A673 (cell line): ENCODE data around the gene C4A. TPM values are rescaled to one million over a fixed set of nuclear protein-coding genes. Genes with fewer than 3 reads are reported as not detected.

ENCODE experiments used
- BruUV-seq: library from RNA; stranded (reverse); fragments of 400-500 nt; replicated peaks from 2 replicates; lab custom pipeline; 2021; lab: Mats Ljungman, UMichigan
- CTCF ChIA-PET: fragments of 300-600 bp; sonication (Branson Sonifier 250); formaldehyde crosslinking; loops from one replicate; lab custom pipeline; 2022; ENCODE audit warnings: antibody characterized with exemption; lab: Charles Lee
- POLR2A ChIA-PET: fragments of 300-600 bp; sonication (Branson Sonifier 250); formaldehyde crosslinking; loops from one replicate; lab custom pipeline; 2022; ENCODE audit warnings: antibody characterized with exemption; ENCODE audit not compliant: low non-redundant PET; lab: Charles Lee
- DNase-seq: peaks from one replicate; pipeline ENCODE4 v3.0.0-alpha.2; 2015; ENCODE audit warnings: low spot score
- H3K27ac ChIP-seq: fragments of 200-600 bp; sonication (generic); 2 replicates; pipeline ENCODE4 v1.5.1; 2016; ENCODE audit warnings: mixed run types, low read depth, mild to moderate bottlenecking, mixed read lengths, antibody characterized with exemption, low read length; ENCODE audit not compliant: poor library complexity, severe bottlenecking
- H3K27me3 ChIP-seq: fragments of 200-600 bp; sonication (generic); replicated peaks from 2 replicates; pipeline ENCODE4 v1.6.1; 2017; ENCODE audit warnings: mixed run types, low read depth, mild to moderate bottlenecking, mixed read lengths, antibody characterized with exemption, low read length; ENCODE audit not compliant: insufficient read depth, poor library complexity
- H3K36me3 ChIP-seq: fragments of 200-600 bp; sonication (generic); 2 replicates; pipeline ENCODE4 v1.6.1; 2016; ENCODE audit warnings: mixed run types, mild to moderate bottlenecking, mixed read lengths, antibody characterized with exemption, low read length; ENCODE audit not compliant: insufficient read depth, poor library complexity, severe bottlenecking
- H3K4me1 ChIP-seq: fragments of 200-600 bp; sonication (generic); 2 replicates; pipeline ENCODE4 v1.6.1; 2017; ENCODE audit warnings: mixed run types, mild to moderate bottlenecking, mixed read lengths, antibody characterized with exemption, low read length; ENCODE audit not compliant: insufficient read depth, poor library complexity, severe bottlenecking
- H3K4me3 ChIP-seq: fragments of 200-600 bp; sonication (generic); 2 replicates; pipeline ENCODE4 v1.5.1; 2016; ENCODE audit warnings: low read depth, mixed run types, mild to moderate bottlenecking, mixed read lengths, low read length; ENCODE audit not compliant: poor library complexity, severe bottlenecking
- H3K9me3 ChIP-seq: fragments of 200-600 bp; sonication (generic); 2 replicates; pipeline ENCODE4 v1.6.1; 2016; ENCODE audit warnings: mixed run types, low read depth, mild to moderate bottlenecking, mixed read lengths, antibody characterized with exemption, low read length; ENCODE audit not compliant: poor library complexity, severe bottlenecking
- EZH2 ChIP-seq: fragments of 200-600 bp; sonication (generic); IDR thresholded peaks from 2 replicates; pipeline ENCODE4 v1.6.1; 2017; ENCODE audit warnings: borderline replicate concordance, low read depth, mild to moderate bottlenecking, mixed read lengths, antibody characterized with exemption, low read length; ENCODE audit not compliant: poor library complexity, severe bottlenecking
- intact Hi-C: fragments of 100-400 bp; cut with micrococcal nuclease; formaldehyde crosslinking; loops from one replicate; pipeline ENCODE4 v1.10.0; 2022; ENCODE audit not compliant: unreplicated experiment
- total RNA-seq: library from RNA; stranded (reverse); gene quantifications from 2 replicates; pipeline ENCODE4 v1.2.3, GENCODE V29; 2021
- TF ChIP-seq, protein P1 (sequence below): fragments of 300-800, 200-600 bp; sonication (generic); conservative IDR thresholded peaks from 2 replicates; pipeline ENCODE4 v1.5.1; 2017; ENCODE audit warnings: low read depth, mild to moderate bottlenecking, antibody characterized with exemption, low read length, moderate library complexity, mixed read lengths

The C4A gene
- total RNA-seq, 1 experiment from 2014 or later, result 4.6 TPM

DNA sequence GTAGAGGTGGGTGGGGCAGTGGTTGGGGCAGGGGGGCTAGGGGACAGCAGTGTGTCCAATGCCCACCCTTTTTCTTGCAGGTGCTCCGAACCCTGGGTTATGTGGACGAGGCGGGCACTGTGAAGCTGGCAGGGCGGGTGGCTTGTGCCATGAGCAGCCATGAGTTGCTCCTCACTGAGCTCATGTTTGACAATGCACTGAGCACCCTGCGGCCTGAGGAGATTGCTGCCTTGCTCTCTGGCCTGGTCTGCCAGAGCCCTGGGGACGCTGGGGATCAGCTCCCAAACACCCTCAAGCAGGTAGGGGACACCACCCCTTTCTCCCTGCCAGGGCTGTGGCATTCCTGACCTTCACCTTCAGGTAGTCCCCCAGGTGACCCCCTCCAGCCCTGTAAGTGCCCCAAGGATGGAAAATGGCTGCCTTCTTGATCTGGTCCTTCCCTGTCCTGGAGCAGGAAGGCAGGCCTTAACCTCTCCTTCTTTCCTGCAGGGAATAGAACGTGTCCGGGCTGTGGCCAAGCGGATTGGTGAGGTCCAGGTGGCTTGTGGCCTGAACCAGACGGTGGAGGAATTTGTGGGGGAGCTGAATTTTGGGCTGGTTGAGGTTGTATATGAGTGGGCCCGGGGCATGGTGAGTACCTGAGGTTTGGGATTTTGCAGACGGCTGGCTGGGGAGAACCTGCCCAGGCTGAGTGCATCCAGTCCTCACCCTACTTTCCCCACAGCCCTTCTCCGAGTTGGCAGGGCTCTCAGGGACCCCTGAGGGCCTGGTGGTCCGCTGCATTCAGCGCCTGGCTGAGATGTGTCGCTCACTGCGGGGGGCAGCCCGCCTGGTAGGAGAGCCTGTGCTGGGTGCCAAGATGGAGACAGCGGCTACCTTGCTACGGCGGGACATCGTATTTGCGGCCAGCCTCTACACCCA lies 12.8 kb upstream of the C4A start:
- H3K4me1 ChIP-seq, result peaks cover 19% of the 10 kb centered on the region
- no peaks in the 10 kb centered on the region for H3K27me3 ChIP-seq
- ChIA-PET POLR2A (interaction anchor here (0.6 kb wide), 1 partner anchor 329 kb away, joined by 3 read pairs; no protein-coding TSS in a partner anchor), CTCF (no interaction called here)
- no peaks in the 10 kb centered on the region for H3K9me3 ChIP-seq
- intact Hi-C loops, result no loop called here
- H3K36me3 ChIP-seq, result peaks cover 40% of the 10 kb centered on the region
- no peak overlapping the region for H3K27ac ChIP-seq
- H3K4me3 ChIP-seq, result no peak overlapping the region
- TF ChIP-seq, protein P1, sequence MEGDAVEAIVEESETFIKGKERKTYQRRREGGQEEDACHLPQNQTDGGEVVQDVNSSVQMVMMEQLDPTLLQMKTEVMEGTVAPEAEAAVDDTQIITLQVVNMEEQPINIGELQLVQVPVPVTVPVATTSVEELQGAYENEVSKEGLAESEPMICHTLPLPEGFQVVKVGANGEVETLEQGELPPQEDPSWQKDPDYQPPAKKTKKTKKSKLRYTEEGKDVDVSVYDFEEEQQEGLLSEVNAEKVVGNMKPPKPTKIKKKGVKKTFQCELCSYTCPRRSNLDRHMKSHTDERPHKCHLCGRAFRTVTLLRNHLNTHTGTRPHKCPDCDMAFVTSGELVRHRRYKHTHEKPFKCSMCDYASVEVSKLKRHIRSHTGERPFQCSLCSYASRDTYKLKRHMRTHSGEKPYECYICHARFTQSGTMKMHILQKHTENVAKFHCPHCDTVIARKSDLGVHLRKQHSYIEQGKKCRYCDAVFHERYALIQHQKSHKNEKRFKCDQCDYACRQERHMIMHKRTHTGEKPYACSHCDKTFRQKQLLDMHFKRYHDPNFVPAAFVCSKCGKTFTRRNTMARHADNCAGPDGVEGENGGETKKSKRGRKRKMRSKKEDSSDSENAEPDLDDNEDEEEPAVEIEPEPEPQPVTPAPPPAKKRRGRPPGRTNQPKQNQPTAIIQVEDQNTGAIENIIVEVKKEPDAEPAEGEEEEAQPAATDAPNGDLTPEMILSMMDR, result no peak
- TF ChIP-seq EZH2, result no peak
- DNase-seq, result no peak
- BruUV-seq, result no TSS peak

DNA sequence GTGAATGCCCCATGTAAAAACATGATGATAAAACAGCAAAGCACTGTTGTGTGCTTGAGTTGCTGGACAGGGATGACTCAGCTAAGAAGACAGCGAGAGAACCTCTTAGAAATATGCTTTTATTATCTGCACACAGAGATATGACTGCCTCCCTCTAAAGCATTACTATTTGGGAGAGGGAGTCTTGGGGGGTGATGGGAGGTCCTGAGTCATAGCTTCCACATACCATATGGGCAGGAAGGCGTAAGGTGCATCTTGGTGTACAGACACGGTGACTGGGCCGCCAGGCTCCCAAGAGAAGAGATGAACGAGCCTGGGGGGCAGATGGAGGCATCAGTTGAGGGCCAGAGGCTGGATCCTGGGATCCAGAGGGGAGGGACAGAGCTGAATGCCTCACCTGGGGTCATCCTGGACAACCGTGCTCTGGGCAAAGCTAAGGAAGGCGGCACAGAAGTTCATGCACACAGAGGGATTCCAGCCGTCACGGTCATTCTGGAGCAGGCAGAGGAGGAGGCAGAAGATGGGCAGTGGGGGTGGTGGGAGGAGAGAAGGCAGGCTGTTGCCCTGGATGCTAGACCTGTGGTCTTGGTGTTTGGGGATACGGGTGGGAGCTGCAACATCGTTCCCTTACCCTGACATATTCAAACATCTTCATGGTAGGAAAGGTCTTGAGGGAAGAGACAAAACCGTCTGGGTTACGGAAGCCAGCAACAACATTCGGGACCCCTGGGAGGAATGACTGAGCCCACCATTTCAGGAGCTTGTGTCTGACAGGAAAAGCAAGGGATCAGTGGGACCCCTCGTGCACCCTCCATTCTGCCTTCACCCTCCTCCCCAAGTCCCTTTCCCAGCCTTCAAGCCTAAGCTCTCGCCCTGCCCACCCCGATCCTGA lies 11.9 kb upstream of the C4A start:
- Histone ChIP-seq H3K27ac (peak overlapping the region; percentile 93), H3K4me1 (peaks cover 19% of the 10 kb centered on the region), H3K36me3 (peaks cover 37% of the 10 kb centered on the region), H3K9me3 (no peaks in the 10 kb centered on the region), H3K4me3 (peak overlapping the region; percentile 65), H3K27me3 (no peaks in the 10 kb centered on the region)
- no TSS peak for BruUV-seq
- CTCF ChIA-PET, result no interaction called here
- no peak for DNase-seq
- TF ChIP-seq, protein P1, result no peak
- TF ChIP-seq EZH2, result no peak
- POLR2A ChIA-PET, result interaction anchor here (0.6 kb wide), 1 partner anchor 330 kb away, joined by 3 read pairs; no protein-coding TSS in a partner anchor
- intact Hi-C loops, result no loop called here

DNA sequence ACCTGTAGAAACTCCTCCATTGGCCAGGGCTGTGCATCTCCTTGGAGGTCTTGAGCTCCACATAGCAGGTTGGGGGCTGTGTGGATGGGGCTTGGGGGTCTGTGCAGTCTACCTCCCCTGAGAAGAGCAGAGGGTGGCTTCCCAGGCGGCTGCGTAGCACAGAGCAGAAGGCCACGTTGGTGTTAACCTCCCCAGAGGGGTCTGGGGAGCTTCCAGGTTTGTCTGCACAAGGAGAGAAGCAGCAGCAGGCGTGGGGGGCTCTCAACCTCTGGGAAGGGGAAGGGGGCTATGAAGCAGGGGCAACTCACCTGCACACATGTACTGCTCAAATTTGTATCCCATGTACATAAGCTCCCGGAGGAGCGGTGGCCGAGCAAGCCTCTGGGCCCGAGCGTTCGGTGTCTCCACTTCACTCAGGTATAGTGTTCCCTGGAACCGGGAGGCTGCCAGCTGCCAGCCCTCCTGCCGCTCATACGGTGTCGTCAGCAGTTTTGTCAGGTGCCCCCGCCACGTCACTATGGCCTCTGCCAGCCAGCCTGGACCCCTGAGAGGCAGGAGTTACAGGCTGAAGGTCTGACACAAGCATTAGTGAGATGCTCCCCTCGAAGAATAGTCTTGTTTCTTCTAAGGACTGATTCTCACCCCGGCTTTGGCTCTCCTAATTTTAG lies 11.1 kb upstream of the C4A start:
- POLR2A ChIA-PET, result no interaction called here
- no TSS peak for BruUV-seq
- Histone ChIP-seq H3K9me3 (no peaks in the 10 kb centered on the region), H3K27ac (peak overlapping the region; percentile 93), H3K4me3 (peak overlapping the region; percentile 65), H3K36me3 (peaks cover 34% of the 10 kb centered on the region), H3K27me3 (no peaks in the 10 kb centered on the region), H3K4me1 (peaks cover 19% of the 10 kb centered on the region)
- TF ChIP-seq EZH2, result no peak
- intact Hi-C loops, result no loop called here
- CTCF ChIA-PET, result interaction anchor here (0.6 kb wide), 1 partner anchor 174 kb away, joined by 6 read pairs; no protein-coding TSS in a partner anchor
- DNase-seq, result peak; percentile 22
